ENCODE measurements around the gene NTRK1.

NTRK1 gene

DNA sequence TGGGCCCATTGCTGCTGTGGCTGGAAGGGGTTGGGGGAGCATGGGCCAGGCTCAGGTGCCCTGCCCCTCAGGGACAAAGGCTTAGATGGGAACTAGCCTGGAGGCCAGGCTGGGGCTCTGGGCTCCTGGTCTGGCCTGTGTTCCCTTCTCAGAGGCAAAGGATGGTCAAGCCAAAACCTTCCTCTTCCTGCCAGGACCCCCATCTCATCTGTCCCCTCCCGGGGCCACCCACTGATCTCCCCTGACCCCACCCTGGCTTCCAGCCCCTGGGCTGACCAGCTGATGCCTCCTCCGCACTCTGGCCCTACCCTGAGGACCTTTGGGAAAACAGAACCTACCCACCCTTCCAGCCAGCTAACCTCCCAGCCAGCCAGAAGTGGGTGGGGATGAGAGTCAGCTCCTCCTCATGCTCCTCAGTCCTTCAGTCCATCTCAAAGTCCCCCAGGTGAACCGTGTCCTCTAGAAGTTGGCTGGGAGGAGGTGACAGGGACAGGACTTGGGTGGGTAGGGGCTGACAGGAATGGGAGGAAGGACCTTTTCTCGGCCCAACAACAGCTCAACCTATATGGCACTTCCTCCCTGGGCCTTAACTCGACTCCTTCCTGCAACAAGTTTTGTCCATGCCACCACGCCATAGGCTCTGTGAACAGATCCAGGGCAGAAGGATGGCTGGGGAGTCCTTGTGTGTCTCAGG is 40.4 kb downstream of the NTRK1 start:
- Histone ChIP-seq H3K27me3 (ENCODE audit: insufficient read depth, poor library complexity, severe bottlenecking) (peaks cover 5% of the 10 kb centered on the region), H3K4me3 (replicated peaks; ENCODE audit: insufficient read depth, low read length) (no peak overlapping the region), H3K27ac (replicated peaks) (no peak overlapping the region)
- TF ChIP-seq POLR2AphosphoS5 (IDR thresholded peaks at IDR 0.05; ENCODE audit: low read depth) (no peak), SPI1 (IDR thresholded peaks at IDR 0.05; ENCODE audit: borderline replicate concordance, low read depth) (peak; percentile 8; the same call in 1 of the 2 replicates)
- DNase-seq (ENCODE audit: low read depth in 1 of 2, low spot score in 1 of 2): no peak

DNA sequence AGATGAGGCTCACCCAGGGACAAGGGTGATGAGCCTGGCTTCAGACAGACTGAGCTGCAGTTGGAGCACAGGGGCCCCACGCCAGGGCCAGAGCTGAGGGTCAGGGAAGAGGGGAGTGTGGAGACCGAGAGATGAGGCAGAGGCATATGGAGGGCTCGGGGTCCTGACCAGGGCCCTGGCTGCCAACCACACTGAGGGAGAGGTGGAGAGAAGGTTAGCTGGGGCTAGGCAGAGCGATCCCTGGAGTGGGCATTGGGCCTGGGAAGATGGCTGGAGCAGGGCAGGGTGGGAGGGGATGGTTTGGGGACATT is 40.9 kb downstream of the NTRK1 start:
- H3K4me3 ChIP-seq (replicated peaks; ENCODE audit: insufficient read depth, low read length): no peak overlapping the region

DNA sequence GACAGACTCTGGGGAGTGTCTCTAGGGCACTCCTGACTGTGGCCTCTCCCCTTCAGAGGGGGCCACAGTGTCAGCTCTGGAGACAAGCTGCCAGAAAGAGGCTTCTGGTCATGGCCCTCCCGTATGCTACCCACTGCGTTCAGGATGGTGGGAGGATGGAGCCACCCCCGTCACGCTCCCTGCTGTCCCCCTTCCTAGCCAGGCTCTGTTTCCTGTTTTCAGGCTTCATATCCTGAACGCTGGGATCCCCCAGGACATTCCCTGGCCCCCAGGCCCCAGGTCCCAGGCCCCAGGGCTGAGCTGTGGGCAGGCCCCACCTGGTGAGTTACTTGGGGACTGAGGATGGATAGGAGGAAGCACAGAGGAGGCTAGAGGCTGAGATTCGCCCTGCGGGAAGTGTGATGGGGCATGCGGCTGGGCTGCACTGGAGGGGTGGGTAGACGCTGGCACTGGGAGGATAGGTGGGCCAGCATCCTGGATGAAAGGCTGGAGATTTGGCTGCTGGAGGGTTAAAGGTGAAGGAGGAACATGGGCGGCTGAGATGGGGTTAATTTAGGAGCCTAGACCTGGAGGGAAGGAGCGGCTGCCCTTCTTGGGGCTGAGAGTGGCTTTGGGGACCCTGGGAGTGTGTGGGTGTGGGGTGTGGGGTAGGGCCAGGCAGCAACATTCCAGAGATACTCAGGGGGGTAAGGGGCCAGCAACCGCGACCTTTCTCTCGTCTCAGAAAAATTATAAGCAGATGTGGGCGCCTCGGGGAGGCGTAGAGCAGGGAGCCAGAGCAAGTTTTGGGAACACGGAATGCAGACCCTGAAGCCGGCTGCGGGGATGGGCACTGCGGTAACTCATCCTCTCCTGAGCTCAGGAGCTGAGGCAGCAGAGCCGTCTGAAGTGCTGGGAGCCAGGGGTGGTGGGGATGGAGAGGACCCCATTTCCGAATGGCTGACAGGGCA is 41.6 kb downstream of the NTRK1 start:
- TF ChIP-seq, protein P1, sequence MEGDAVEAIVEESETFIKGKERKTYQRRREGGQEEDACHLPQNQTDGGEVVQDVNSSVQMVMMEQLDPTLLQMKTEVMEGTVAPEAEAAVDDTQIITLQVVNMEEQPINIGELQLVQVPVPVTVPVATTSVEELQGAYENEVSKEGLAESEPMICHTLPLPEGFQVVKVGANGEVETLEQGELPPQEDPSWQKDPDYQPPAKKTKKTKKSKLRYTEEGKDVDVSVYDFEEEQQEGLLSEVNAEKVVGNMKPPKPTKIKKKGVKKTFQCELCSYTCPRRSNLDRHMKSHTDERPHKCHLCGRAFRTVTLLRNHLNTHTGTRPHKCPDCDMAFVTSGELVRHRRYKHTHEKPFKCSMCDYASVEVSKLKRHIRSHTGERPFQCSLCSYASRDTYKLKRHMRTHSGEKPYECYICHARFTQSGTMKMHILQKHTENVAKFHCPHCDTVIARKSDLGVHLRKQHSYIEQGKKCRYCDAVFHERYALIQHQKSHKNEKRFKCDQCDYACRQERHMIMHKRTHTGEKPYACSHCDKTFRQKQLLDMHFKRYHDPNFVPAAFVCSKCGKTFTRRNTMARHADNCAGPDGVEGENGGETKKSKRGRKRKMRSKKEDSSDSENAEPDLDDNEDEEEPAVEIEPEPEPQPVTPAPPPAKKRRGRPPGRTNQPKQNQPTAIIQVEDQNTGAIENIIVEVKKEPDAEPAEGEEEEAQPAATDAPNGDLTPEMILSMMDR (IDR thresholded peaks at IDR 0.05; ENCODE audit: insufficient read depth, low read length): no peak
- no peak for TF ChIP-seq SPI1 (IDR thresholded peaks at IDR 0.05; ENCODE audit: borderline replicate concordance, low read depth)
- TF ChIP-seq, protein P2, sequence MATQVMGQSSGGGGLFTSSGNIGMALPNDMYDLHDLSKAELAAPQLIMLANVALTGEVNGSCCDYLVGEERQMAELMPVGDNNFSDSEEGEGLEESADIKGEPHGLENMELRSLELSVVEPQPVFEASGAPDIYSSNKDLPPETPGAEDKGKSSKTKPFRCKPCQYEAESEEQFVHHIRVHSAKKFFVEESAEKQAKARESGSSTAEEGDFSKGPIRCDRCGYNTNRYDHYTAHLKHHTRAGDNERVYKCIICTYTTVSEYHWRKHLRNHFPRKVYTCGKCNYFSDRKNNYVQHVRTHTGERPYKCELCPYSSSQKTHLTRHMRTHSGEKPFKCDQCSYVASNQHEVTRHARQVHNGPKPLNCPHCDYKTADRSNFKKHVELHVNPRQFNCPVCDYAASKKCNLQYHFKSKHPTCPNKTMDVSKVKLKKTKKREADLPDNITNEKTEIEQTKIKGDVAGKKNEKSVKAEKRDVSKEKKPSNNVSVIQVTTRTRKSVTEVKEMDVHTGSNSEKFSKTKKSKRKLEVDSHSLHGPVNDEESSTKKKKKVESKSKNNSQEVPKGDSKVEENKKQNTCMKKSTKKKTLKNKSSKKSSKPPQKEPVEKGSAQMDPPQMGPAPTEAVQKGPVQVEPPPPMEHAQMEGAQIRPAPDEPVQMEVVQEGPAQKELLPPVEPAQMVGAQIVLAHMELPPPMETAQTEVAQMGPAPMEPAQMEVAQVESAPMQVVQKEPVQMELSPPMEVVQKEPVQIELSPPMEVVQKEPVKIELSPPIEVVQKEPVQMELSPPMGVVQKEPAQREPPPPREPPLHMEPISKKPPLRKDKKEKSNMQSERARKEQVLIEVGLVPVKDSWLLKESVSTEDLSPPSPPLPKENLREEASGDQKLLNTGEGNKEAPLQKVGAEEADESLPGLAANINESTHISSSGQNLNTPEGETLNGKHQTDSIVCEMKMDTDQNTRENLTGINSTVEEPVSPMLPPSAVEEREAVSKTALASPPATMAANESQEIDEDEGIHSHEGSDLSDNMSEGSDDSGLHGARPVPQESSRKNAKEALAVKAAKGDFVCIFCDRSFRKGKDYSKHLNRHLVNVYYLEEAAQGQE (IDR thresholded peaks at IDR 0.05; ENCODE audit: insufficient replicate concordance, low read depth): no peak
- TF ChIP-seq GABPA (IDR thresholded peaks at IDR 0.05; ENCODE audit: low read depth): no peak
- TF ChIP-seq POLR2AphosphoS5 (IDR thresholded peaks at IDR 0.05; ENCODE audit: low read depth): no peak
- no peak for DNase-seq (ENCODE audit: low read depth in 1 of 2, low spot score in 1 of 2)
- Histone ChIP-seq H3K4me3 (replicated peaks; ENCODE audit: insufficient read depth, low read length) (no peak overlapping the region), H3K27me3 (ENCODE audit: insufficient read depth, poor library complexity, severe bottlenecking) (peaks cover 5% of the 10 kb centered on the region), H3K27ac (replicated peaks) (no peak overlapping the region)

More for the DNA sequence above, 40.9 kb downstream of the NTRK1 start:
- no peak for DNase-seq (ENCODE audit: low read depth in 1 of 2, low spot score in 1 of 2)
- Histone ChIP-seq H3K27me3 (ENCODE audit: insufficient read depth, poor library complexity, severe bottlenecking) (peaks cover 5% of the 10 kb centered on the region), H3K27ac (replicated peaks) (no peak overlapping the region)
- TF ChIP-seq, protein P2 (IDR thresholded peaks at IDR 0.05; ENCODE audit: insufficient replicate concordance, low read depth): no peak
- no peak for TF ChIP-seq SPI1 (IDR thresholded peaks at IDR 0.05; ENCODE audit: borderline replicate concordance, low read depth)
- TF ChIP-seq, protein P1 (IDR thresholded peaks at IDR 0.05; ENCODE audit: insufficient read depth, low read length): no peak
- TF ChIP-seq POLR2AphosphoS5 (IDR thresholded peaks at IDR 0.05; ENCODE audit: low read depth): no peak
- TF ChIP-seq GABPA (IDR thresholded peaks at IDR 0.05; ENCODE audit: low read depth): no peak
